Loucy (cell line): Measurements from ENCODE around the gene ACTRT2.

Experiments used
- CTCF ChIP-seq: fragments of 200-600 bp; sonication (generic); conservative IDR thresholded peaks from 2 replicates; pipeline ENCODE4 v1.5.1; 2014; ENCODE audit warnings: mild to moderate bottlenecking, antibody characterized with exemption, low read length
- EZH2phosphoT487 ChIP-seq: fragments of 200-600 bp; IDR thresholded peaks from 2 replicates; pipeline ENCODE4 v1.6.1; 2018; ENCODE audit warnings: antibody characterized with exemption, mild to moderate bottlenecking, moderate library complexity, borderline replicate concordance

GRCh38 chr1:3021233-3021671 lies at the start of gene ACTRT2:
- TF ChIP-seq CTCF = no peak
- TF ChIP-seq EZH2phosphoT487 = no peak
